ENCODE results near the gene SMOC2. TPM values are rescaled to one million over a fixed set of nuclear protein-coding genes. Genes with fewer than 3 reads are reported as not detected.

SMOC2 gene
- total RNA-seq, 6 experiments from 2014 or later: 0.42 to 3.5 (median 1.2) TPM

- TF ChIP-seq POLR2A (IDR thresholded peaks at IDR 0.05): no peak
- TF ChIP-seq CTCF (IDR thresholded peaks at IDR 0.05): no peak
- no peaks in the 10 kb centered on the region for H3K36me3 ChIP-seq
- H3K4me3 ChIP-seq: no peak overlapping the region
- no peak for ATAC-seq
- no peaks in the 10 kb centered on the region for H3K27me3 ChIP-seq
- intact Hi-C loops (cut with DNase I): no loop called here
- 75% methylated on average over 4 of the region's 37 CpGs for WGBS (ENCODE audit: insufficient coverage, low coverage, low lambda C conversion rate, missing lambda C conversion rate)
- H3K27ac ChIP-seq: no peak overlapping the region
- H3K9me3 ChIP-seq: no peaks in the 10 kb centered on the region
- no peaks in the 10 kb centered on the region for H3K4me1 ChIP-seq
- no peak for DNase-seq
Observed at GRCh38 chr6:168516944-168517741, 76.2 kb downstream of the SMOC2 start.

- intact Hi-C loops (cut with DNase I): no loop called here
- TF ChIP-seq CTCF (IDR thresholded peaks at IDR 0.05) (no peak), POLR2A (IDR thresholded peaks at IDR 0.05) (no peak)
- DNase-seq (no peak), ATAC-seq (peak in 1 of 4 donors; percentile 32)
- Histone ChIP-seq H3K9me3 (no peaks in the 10 kb centered on the region), H3K4me1 (no peaks in the 10 kb centered on the region), H3K4me3 (no peak overlapping the region), H3K27ac (no peak overlapping the region), H3K36me3 (no peaks in the 10 kb centered on the region), H3K27me3 (no peaks in the 10 kb centered on the region)
- 62% methylated on average over 2 of the region's 39 CpGs for WGBS (ENCODE audit: insufficient coverage, low coverage, low lambda C conversion rate, missing lambda C conversion rate)
Observed at GRCh38 chr6:168517742-168518347, 76.9 kb downstream of the SMOC2 start.

GRCh38 chr6:168518348-168518745 is 77.4 kb downstream of the SMOC2 start:
- no peaks in the 10 kb centered on the region for H3K4me1 ChIP-seq
- DNase-seq: no peak
- TF ChIP-seq CTCF (IDR thresholded peaks at IDR 0.05): no peak
- TF ChIP-seq POLR2A (IDR thresholded peaks at IDR 0.05): no peak

GRCh38 chr6:168518867-168519266 is 77.9 kb downstream of the SMOC2 start:
- H3K9me3 ChIP-seq: no peaks in the 10 kb centered on the region
- no peaks in the 10 kb centered on the region for H3K36me3 ChIP-seq
- H3K27ac ChIP-seq: no peak overlapping the region
- DNase-seq (no peak), ATAC-seq (no peak)
- H3K4me3 ChIP-seq: no peak overlapping the region
- no peaks in the 10 kb centered on the region for H3K4me1 ChIP-seq
- 64% methylated on average over 19 of the region's 21 CpGs for WGBS (ENCODE audit: insufficient coverage, low coverage, low lambda C conversion rate, missing lambda C conversion rate)
- TF ChIP-seq POLR2A (IDR thresholded peaks at IDR 0.05) (no peak), CTCF (IDR thresholded peaks at IDR 0.05) (no peak)
- intact Hi-C loops (cut with DNase I): no loop called here
- no peaks in the 10 kb centered on the region for H3K27me3 ChIP-seq

More at GRCh38 chr6:168518348-168518745, 77.4 kb downstream of the SMOC2 start:
- Histone ChIP-seq H3K27ac (no peak overlapping the region), H3K9me3 (no peaks in the 10 kb centered on the region), H3K4me3 (no peak overlapping the region), H3K27me3 (no peaks in the 10 kb centered on the region), H3K36me3 (no peaks in the 10 kb centered on the region)
- intact Hi-C loops (cut with DNase I): no loop called here
- ATAC-seq: no peak
- WGBS (ENCODE audit: insufficient coverage, low coverage, low lambda C conversion rate, missing lambda C conversion rate): 54% methylated on average over 3 of the region's 4 CpGs
